ENCODE results near the gene SCD. TPM values are rescaled to one million over a fixed set of nuclear protein-coding genes. Genes with fewer than 3 reads are reported as not detected.
"Not testable (repeated sequence)": the region's sequence is repeated elsewhere in the genome, so short reads cannot be mapped to it uniquely, and the experiment has no call there.

SCD gene
- total RNA-seq, 2 donors from 2014 or later = 67.5 to 185 TPM

DNA sequence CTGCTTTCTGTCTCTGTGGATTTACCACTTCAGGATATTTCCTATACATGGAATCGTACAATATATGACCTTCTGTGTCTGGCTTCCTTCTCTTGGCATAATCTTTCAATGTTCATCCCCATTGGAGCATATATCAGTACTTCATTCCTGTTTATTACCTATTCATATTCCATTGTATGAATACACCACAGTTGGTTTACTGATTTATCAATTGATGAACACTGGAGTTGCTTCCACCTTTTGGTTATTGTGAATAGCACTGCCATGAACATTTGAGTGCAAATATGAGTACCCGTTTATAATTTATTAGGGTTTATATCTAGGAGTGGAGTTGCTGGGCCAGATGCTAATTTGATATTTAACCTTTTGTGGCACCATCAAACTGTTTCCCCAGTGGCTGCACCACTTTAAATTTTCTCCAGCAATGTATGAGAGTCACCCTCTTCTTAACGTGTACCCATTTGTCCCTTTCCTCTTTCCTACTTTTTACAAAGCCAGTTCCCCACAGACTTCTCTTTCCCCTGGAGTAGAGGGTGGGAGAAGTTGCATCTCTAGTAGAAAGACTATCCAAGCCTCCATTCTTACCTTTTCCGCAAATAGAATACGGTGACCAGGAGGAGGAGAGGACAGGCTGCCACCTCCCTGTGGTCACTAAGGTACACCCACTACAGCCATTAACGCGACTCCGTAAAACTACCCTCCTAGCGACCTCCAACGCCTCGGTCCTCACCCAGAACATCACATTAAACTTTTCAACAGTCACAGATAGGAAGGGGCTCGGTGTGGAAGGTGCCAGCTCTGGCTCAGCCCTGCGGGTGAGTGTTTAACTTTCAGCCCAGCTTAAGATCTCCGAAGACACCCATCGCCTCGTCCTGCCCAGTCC, 25.6 kb downstream of the SCD start:
- ATAC-seq = no peak
- Mint-ChIP-seq H3K36me3 (no peaks in the 10 kb centered on the region), H3K27ac (no peak overlapping the region), H3K9me3 (no peaks in the 10 kb centered on the region)
- no peak for DNase-seq (ENCODE audit: low spot score in 2 of 2)

DNA sequence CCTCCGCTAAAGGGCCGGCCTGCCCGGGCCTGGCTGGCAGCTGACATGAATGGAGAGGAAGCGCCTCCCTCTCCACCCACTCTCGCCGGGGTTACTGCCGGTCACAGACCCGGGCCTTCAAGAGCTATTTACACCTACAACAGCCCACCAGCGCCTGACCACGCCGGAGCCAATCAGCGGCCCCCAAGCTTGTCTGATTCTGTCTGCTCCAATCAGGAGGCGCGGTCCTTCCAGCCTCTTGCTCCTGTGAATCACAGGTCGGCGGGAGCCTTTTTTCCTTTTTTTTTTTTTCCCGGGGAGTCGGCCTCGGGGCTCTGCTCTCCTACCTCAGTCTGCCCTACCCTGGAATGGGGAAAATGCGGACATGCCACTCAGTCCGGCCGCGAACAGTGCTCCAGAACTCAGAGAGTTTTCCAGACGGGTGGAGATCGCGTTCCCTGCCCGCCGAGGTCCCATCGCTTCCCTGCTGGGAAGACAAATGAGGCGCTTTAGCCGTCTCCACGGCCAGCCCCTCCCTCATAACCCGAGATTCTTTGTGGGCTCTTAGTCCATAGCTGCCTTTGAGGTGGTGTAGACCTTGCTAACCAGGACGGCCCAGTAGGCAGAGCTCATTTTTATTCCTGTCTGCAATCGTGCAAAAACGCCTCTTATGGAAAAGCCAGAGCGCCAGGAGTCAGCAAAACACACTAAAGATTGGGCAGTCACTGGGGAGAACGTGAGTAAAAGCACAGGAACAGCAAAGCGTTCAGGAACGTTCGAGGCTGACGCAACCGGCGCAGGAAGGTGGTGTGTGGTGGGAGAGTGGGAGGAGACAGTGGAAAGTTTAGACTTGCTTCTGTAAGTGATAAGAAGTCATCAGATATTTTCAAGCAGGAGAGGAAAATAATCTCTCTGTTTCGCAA, 26.5 kb downstream of the SCD start:
- Mint-ChIP-seq H3K36me3 (no peaks in the 10 kb centered on the region), H3K9me3 (no peaks in the 10 kb centered on the region), H3K27ac (no peak overlapping the region)
- ATAC-seq (peak; percentile 84 to 85), DNase-seq (ENCODE audit: low spot score in 2 of 2) (peak; percentile 86 to 94)

DNA sequence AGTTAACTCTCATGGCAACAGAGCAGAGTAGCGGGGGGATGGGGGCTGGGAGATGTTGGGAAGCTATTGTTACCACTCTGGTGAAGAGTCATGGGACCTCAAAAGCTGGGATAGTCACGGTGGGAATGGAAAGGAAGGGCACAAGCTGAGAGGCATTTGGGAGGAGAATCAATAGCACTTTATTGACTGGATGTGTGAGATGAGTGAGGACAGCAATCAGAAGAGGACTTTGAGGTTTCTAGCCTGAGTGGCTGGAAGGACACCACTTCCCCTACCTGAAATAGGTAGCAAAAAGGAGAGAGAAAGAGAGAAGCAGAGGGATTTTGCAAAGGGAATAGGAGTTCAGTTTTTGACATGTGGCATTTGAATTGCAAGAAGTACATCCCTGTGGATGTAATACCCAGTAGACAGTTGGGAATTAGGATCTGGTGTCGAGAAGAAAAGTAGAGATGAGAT, 27.2 kb downstream of the SCD start:
- DNase-seq (ENCODE audit: low spot score in 2 of 2) (no peak), ATAC-seq (no peak)
- no peaks in the 10 kb centered on the region for H3K9me3 Mint-ChIP-seq
- H3K27ac Mint-ChIP-seq = no peak overlapping the region
- H3K36me3 Mint-ChIP-seq = no peaks in the 10 kb centered on the region

DNA sequence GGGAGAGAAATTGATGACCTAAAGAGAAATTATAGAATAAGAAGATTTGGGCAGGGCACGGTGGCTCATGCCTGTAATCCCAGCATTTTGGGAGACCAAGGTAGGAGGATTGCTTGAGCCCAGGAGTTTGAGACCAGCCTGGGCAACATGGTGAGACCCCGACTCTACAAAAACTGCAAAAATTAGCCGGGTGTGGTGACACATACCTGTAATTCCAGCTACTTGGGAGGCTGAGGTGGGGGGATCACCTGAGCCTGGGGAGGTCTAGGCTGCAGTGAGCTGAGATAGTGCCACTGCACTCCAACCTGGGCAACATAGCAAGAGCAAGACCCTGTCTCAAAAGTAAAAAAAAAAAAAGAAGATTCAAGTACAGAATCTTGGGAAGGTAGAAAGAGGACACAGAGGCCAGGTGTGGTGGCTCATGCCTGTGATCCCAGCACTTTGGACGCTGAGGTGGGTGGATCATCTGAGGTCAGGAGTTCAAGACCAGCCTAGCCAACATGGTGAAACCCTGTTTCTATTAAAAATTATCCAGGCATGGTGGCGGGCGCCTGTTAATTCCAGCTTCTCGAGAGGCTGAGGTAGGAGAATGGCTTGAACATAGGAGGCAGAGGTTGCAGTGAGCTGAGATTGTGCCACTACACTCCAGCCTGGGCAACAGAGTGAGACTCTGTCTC, 27.8 kb downstream of the SCD start:
- DNase-seq (ENCODE audit: low spot score in 2 of 2); H3K9me3 Mint-ChIP-seq; ATAC-seq; H3K36me3 Mint-ChIP-seq: not testable (repeated sequence)
- peak overlapping the region in 1 of 2 donors; percentile 84 for H3K27ac Mint-ChIP-seq

DNA sequence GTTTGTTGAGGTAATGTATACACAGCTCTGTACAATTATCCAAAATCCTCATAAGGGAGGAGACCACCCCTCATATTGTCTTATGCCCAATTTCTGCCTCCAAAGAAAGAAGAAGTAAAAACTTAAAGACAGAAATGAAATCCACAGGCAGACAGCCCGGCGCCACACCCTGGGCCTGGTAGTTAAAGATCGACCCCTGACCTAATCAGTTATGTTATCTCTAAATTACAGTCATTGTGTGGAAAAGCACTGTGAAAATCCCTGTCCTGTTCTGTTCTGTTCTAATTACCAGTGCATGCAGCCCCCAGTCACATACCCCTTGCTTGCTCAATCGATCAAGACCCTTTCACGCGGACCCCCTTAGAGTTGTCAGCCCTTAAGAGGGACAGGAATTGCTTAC, 29.6 kb downstream of the SCD start:
- H3K36me3 Mint-ChIP-seq; ATAC-seq; H3K27ac Mint-ChIP-seq; DNase-seq (ENCODE audit: low spot score in 2 of 2); H3K9me3 Mint-ChIP-seq: not testable (repeated sequence)

DNA sequence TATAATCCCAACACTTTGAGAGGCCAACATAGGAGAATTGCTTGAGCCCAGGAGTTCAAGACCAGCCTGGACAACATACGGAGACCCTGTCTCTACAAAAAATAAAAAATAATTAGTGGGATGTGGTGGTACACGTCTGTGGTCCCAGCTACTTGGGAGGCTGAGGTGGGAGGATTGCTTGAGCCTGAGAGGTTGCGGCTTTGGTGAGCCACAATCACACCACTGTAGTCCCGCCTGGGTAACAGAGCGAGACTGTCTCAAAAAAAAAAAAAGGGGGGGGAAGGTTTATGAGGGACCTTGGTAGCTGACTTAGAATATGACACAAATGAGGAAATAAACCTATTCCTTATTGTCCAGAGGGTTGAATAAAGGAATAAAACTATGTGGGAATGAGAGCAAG, 30.8 kb downstream of the SCD start:
- Mint-ChIP-seq H3K27ac (peak overlapping the region in 1 of 2 donors; percentile 51), H3K36me3 (peaks cover 19% of the 10 kb centered on the region in 2 donors), H3K9me3 (no peaks in the 10 kb centered on the region)
- ATAC-seq = no peak
- no peak for DNase-seq (ENCODE audit: low spot score in 2 of 2)

DNA sequence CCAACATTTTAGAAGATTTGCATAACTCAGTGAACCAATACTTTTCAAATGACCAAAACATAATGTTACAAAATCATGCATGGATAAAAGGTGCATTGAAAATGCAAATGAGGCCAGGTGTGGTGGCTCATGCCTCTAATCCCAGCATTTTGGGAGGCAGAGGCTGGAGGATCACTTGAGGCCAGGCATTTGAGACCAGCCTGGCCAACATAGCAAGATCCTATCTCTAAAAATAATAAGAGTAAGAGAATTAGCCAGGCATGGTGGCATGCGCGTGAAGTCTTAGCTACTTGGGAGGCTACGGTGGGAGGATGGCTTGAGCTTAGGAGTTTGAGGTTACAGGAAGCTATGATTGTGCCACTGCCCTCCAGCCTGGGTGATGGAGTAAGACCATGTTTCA, 33.4 kb downstream of the SCD start:
- Mint-ChIP-seq H3K36me3 (peaks cover 20 to 27% of the 10 kb centered on the region in 2 donors), H3K27ac (no peak overlapping the region), H3K9me3 (no peaks in the 10 kb centered on the region)
- ATAC-seq (no peak), DNase-seq (ENCODE audit: low spot score in 2 of 2) (no peak)

DNA sequence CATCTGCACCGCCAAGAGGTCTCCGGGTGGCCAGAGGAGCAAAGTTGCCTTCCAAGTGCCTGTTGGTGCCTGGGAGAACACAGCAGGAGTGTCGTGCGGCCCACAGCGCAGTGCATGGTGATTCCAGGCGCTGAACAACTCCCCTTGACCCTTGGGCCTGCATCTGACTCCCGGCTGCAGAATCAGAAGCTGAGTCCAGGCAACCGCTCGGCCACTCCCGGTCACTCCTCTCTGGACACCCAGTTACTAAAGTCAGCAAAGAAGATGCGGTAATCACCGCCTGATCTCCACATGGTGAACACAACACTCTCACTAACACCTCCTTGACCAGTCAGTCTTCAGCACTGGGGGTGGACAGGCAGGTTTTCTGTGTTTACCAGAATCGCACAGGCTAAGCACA, 35.5 kb downstream of the SCD start:
- ATAC-seq (no peak), DNase-seq (ENCODE audit: low spot score in 2 of 2) (no peak)
- H3K36me3 Mint-ChIP-seq = peaks cover 20 to 27% of the 10 kb centered on the region in 2 donors
- no peaks in the 10 kb centered on the region for H3K9me3 Mint-ChIP-seq
- no peak overlapping the region for H3K27ac Mint-ChIP-seq

DNA sequence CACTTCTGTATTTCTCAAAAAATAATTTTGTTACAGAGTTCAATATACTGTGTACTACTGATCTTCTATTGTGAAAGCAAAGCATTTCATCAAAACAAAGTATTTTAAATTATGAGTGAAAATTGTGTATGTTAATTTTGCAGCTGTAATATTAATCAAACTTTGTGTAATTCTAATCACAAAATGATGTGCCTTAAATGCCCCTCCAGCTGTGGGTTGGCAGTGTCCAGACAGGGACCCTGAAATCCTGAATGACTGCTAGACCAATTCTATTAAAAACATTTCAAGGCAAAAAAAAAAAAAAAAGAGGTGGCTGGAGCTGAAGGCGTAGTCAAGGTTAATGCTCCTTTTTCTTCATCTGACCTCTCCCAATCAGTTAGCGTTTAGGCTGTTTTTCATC, 36.2 kb downstream of the SCD start:
- Mint-ChIP-seq H3K9me3 (no peaks in the 10 kb centered on the region), H3K36me3 (peaks cover 20 to 27% of the 10 kb centered on the region in 2 donors), H3K27ac (no peak overlapping the region)
- DNase-seq (ENCODE audit: low spot score in 2 of 2) (no peak), ATAC-seq (no peak)

DNA sequence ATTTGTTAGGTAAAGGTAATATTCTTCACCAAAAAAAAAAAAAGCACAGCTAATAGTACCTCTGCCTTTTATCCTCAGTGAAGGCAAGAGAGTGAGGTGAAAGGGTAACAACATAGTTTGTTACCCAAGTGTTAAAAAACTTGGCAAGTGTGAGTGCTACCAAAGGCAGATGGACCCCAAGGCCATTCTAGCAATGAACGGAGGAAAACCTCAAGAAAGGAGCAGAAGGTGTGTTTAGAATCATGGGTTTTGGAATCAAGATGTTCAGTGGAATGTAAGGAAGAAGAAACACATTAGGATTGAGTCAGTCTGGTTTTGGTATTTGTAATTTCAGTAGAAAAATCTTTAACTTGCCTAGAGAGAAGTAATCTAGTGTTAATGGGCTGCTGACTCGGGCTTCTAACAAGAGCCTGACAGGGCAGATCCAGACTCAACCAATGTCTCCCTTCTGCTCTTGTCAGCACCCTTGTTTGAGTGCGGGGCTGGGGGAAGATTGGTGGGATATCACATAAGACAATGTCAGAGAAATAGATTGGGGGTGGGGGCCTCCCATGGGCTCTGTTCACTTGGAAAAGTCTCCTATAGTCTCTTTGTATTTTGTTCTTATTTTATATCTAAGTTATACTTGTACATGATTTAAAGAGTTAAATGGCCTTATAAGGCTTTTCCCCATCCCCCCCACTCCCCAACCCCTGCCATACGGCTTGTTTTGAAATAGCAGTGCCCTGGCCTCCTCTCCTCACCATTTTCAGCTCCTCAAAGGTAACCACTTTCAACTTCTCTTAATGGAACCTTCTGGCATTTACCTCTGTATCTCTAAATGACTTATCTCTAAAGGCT, 44.4 kb downstream of the SCD start:
- Mint-ChIP-seq H3K9me3 (no peaks in the 10 kb centered on the region), H3K27ac (no peak overlapping the region), H3K36me3 (no peaks in the 10 kb centered on the region)
- peak in 1 of 2 donors; percentile 84 for ATAC-seq
- no peak for DNase-seq (ENCODE audit: low spot score in 2 of 2)

DNA sequence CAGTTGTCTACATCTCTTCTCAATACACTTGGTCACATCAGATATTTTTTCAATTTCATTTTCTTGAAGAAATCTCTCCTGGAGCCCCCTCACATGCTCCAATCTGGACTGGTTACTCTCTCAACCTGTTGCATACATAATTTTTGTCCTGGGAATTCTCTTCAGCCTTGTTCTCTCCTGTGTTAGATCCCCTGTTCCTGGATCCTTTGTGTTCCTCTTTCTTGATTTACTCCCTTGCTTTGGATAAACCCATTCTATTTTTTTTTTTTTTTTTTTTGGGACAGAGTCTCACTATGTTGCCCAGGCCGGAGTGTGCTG, 45.6 kb downstream of the SCD start:
- H3K9me3 Mint-ChIP-seq = no peaks in the 10 kb centered on the region
- H3K36me3 Mint-ChIP-seq = no peaks in the 10 kb centered on the region
- no peak for DNase-seq (ENCODE audit: low spot score in 2 of 2)
- peak overlapping the region in 1 of 2 donors; percentile 3 for H3K27ac Mint-ChIP-seq
- ATAC-seq = no peak

DNA sequence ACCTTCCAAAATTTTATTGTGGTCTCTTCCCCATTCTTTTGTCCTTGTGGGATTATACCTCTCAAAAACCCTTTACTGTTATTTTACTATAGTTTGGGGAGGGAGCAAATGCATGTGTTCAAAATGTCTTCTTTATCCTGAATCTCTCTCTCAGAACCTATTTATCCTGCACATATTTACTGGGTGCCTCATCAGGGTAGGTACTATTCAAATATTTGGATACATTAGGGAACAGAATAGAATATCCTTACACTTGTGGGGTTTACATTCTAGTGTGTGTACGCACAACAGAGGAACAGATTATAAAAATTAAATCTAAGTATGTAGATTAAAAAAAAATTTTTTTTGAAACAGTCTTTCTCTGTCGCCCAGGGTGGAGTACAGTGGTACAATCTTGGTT, 48.6 kb downstream of the SCD start:
- Mint-ChIP-seq H3K27ac (no peak overlapping the region), H3K36me3 (no peaks in the 10 kb centered on the region), H3K9me3 (no peaks in the 10 kb centered on the region)
- no peak for ATAC-seq
- DNase-seq (ENCODE audit: low spot score in 2 of 2) = no peak

DNA sequence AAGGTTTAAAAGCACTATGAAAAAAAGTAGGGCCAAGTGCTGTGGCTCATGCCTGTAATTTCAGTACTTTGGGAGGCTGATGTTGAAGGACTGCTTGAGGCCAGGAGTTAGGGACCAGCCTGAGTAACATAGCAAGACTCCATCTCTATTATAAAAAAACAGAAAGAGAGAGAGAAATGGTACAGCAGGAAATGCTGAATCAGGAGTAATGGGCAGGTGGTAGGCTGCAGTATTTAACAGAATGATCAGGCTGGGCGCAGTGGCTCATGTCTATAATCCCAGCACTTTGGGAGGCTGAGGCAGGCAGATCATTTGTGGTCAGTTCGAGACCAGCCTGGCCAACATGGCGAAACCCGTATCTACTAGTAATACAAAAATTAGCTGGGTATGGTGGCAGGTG, 49.6 kb downstream of the SCD start:
- Mint-ChIP-seq H3K27ac (no peak overlapping the region), H3K9me3 (no peaks in the 10 kb centered on the region), H3K36me3 (no peaks in the 10 kb centered on the region)
- DNase-seq (ENCODE audit: low spot score in 2 of 2) (no peak), ATAC-seq (no peak)

DNA sequence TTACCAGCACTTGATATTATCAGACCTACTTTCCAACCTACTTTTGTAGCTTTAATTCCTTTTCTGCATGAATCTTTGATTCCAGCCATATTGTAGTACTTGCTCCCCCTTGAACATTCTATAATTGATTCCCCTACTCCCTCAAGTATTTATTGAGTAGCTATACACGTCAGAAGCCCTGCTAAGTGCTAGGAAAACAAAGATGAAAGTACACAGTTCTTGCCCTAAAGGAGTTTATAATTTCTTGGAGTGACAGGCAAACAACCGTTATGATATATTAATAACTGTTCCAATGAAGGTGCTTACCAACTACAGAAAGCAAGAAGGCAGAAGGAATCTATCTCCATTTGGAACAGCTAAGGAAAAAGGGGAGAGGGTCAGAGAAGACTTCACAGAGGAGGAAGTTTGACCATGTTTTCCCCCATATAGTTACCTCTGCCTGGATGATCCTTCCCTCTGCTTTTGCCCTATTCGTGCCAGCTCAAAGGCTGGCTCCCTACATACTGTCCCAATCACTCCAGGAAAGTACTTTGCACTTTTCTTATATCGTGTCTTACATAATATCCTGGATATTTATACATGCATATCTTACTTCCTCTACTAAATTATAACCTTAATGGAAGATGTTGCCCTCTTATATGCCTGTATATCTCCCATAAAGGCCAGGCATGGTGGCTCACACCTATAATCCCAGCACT, 54.7 kb downstream of the SCD start:
- DNase-seq (ENCODE audit: low spot score in 2 of 2) (no peak), ATAC-seq (no peak)
- H3K27ac Mint-ChIP-seq = no peak overlapping the region
- H3K36me3 Mint-ChIP-seq = no peaks in the 10 kb centered on the region
- no peaks in the 10 kb centered on the region for H3K9me3 Mint-ChIP-seq

DNA sequence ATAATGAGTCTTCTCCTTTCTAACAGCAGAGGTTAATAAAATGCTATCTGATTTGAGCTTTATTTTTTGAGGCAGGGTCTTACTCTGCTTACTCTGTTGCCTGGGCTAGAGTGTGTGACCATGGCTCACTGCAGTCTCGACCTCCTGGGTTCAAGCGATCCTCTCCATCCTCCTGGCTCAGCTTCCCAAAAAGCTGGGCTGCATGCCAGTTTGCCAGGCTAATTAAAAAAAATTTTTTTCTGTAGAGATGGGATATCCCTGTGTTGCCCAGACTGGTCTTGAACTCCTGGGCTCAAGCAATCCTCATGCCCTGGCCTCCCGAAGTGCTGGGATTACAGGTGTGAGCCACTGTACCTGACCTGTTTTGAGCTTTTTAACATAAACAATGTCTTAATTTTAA, 56.7 kb downstream of the SCD start:
- ATAC-seq = no peak
- H3K9me3 Mint-ChIP-seq = no peaks in the 10 kb centered on the region

DNA sequence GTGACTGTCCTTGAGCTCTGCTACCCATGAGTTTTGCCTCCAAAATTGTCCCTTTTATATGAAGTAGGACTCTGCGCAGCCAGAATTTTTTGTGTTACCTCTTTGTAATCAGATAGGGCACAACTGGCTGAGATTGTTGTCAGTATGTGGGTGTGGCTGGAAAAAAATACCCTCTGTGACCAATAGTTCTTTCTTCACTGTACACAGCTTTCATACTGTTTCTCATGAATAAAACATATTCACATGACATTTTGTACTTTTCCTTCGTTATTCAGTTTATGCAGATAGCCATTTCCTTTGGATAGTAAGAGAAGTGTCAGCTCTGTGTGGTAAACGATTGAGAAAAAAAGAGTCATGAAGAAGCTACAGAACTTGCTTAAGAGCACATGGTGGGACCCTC, 66.1 kb downstream of the SCD start:
- ATAC-seq (no peak), DNase-seq (ENCODE audit: low spot score in 2 of 2) (no peak)
- no peak overlapping the region for H3K27ac Mint-ChIP-seq
- peaks cover 0 to 6% of the 10 kb centered on the region in 2 donors for H3K36me3 Mint-ChIP-seq
- no peaks in the 10 kb centered on the region for H3K9me3 Mint-ChIP-seq

More for the DNA sequence above, 56.7 kb downstream of the SCD start:
- H3K27ac Mint-ChIP-seq = no peak overlapping the region
- no peaks in the 10 kb centered on the region for H3K36me3 Mint-ChIP-seq
- no peak for DNase-seq (ENCODE audit: low spot score in 2 of 2)

All from activated naive CD4-positive, alpha-beta T cell treated with anti-CD3 and anti-CD28 coated beads, Interleukin-2, amount 50 U/mL, for 72 hours (primary cell).